Stimulated activated CD4-positive, alpha-beta T cell treated with anti-CD3 and anti-CD28 coated beads, TNF-alpha, amount 100 ng/mL, for 48 hours (primary cell): ENCODE measurements around the gene SLC38A10.
A peak's percentile ranks its signal among the peaks of the same experiment; 100 is the strongest.

ENCODE experiments used
- DNase-seq, 3 donors: peaks; one replicate each; pipeline ENCODE4 v3.0.0-alpha.2; 2020; ENCODE audit warnings: low read depth in 3 of 3

Gene SLC38A10

GRCh38 chr17:81254955-81255717 is 40.0 kb downstream of the SLC38A10 start:
- DNase-seq: no peak

GRCh38 chr17:81253358-81254131 is 41.6 kb downstream of the SLC38A10 start:
- DNase-seq: peak in 2 of 3 donors; percentile 34 to 43

- no peak for DNase-seq
Observed at GRCh38 chr17:81252987-81253329, 42.1 kb downstream of the SLC38A10 start.

GRCh38 chr17:81252326-81252986 is 42.7 kb downstream of the SLC38A10 start:
- DNase-seq: no peak

GRCh38 chr17:81251709-81252301 is 43.3 kb downstream of the SLC38A10 start:
- DNase-seq: no peak

GRCh38 chr17:81251094-81251708 is 43.9 kb downstream of the SLC38A10 start:
- no peak for DNase-seq

GRCh38 chr17:81250286-81251093 is 44.6 kb downstream of the SLC38A10 start:
- DNase-seq: no peak

GRCh38 chr17:81249223-81250040 is 45.7 kb downstream of the SLC38A10 start:
- no peak for DNase-seq

- DNase-seq: no peak
Observed at GRCh38 chr17:81248649-81249048, 46.5 kb downstream of the SLC38A10 start.

- DNase-seq: no peak
Observed at GRCh38 chr17:81247339-81247990, 47.6 kb downstream of the SLC38A10 start.

- no peak for DNase-seq
Observed at GRCh38 chr17:81246679-81247338, 48.3 kb downstream of the SLC38A10 start.

GRCh38 chr17:81246343-81246670 is 48.8 kb downstream of the SLC38A10 start:
- DNase-seq: no peak

- DNase-seq: no peak
Observed at GRCh38 chr17:81245665-81246342, 49.3 kb downstream of the SLC38A10 start.

GRCh38 chr17:81245024-81245664 is 50.0 kb downstream of the SLC38A10 start:
- no peak for DNase-seq

- no peak for DNase-seq
Observed at GRCh38 chr17:81244358-81245023, 50.6 kb downstream of the SLC38A10 start.

- DNase-seq: no peak
Observed at GRCh38 chr17:81243333-81243664, 51.8 kb downstream of the SLC38A10 start.

- DNase-seq: no peak
Observed at GRCh38 chr17:81242421-81243332, 52.4 kb downstream of the SLC38A10 start.
